GM21367 (cell line): ENCODE measurements around the gene ELP4.

ENCODE experiments used
- ATAC-seq: cut with Tn5 transposase; IDR thresholded peaks from one replicate; pipeline ENCODE4 v1.9.1; 2021; ENCODE audit not compliant: unreplicated experiment

ELP4 gene

DNA sequence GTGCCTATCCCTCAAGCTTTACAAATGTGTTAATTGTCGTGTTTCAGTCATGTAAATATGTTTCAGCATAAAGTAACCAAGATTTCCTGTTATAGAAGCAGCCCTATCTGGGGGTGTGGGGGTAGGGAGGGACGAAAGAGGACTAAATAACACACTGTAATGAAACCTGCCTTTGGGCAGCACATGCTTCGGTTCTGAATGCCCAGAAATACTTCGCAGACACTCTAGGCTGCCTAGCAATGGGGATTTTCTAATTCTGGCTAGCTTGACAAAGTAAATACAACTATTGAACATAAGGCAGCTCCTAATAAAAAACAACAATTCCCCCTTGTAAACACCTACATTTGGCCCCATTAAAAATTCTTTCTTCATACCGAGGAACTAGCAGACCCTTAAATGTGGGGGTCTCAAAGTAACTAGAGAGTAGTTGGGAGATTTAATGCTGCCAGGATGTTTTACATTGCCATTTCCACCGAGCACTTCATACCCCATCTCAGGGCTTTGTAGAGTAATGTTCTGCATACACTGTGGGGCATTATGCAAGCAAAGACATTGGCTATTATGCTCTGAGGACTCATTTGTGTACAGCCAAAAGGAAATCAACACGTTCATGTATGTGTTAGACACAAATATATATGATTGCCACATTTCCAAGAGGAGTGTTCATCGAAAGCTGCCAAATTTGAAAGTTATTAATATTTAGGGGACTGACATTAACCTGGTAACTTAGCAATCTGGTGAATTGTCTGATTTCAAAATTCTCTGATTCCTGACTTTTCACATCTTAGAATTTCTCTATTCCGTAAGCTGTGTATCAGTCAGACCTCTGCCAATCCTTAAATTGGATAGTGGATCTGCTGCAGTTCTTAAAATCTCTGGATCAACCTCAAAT, 259.4 kb downstream of the ELP4 start:
- ATAC-seq: no peak

DNA sequence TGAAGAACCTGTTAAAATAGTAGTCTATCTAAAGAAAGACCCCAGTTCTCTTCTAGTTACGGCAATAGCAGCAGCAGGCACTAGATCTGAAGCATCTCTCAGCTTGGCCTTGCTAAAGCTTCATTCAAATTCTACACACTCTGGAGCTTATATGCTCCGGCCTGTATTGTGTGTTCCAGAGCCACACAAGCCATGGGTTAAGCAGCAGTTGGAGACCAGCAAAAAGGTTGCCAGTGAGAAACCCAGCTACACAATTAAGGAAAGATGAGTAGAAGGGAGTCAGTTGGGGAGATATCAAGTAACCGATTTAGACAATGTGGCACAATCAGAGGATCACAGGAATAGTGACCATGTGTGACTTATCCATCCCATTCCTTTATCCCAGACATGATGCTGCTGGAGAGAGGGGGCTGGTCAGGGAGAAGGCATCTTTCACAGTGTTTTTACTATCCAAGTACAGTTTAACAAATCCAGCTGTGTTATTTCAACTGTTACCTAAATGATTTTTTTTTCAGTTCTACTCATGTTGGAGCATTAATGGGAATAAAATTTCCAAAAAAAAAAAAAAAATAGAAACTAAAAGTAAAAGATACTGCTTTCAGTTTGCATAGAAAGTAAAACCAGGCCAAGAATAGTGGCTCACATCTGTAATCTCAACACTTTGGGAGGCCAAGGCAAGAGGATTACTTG, 260.6 kb downstream of the ELP4 start:
- no peak for ATAC-seq

DNA sequence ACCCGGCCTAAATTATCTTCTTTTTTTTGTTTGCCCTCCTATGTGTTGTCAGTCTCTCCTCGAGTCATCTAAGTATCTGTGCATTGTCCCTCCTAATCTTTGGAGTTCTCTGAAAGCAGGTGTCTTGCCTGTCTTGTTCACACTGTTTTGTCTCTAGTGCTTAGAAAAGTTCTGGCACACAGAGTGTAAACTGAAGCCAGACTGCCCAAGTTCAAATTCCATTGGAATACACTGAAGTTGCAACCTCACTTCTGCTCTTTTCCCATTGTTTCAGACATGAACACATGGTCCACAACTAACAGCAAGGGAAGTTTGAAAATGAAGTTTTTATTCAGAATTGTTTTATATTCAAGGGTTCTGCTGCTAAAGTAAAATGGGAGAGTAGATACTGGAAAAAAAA, 262.8 kb downstream of the ELP4 start:
- ATAC-seq: no peak

DNA sequence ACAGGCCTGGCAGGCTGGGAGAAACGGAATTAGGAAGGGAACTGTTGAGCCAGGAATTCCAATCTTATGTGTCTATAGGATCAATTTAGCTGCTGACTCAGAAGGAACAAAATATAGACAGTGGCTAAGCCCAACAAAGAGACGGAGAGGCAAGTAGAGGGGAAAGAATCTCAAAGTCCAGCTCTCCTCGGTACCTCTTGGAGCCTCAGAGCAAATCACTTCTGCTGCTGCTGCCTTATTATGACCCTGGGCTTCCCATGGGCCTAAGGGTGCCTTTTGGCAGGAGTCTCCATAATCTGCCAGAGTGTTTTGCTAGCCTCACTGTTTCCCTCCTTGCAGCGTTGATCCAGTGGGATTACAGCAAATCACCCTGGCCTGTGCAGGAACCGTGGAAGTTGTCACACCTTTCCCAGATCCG, 269.8 kb downstream of the ELP4 start:
- no peak for ATAC-seq

DNA sequence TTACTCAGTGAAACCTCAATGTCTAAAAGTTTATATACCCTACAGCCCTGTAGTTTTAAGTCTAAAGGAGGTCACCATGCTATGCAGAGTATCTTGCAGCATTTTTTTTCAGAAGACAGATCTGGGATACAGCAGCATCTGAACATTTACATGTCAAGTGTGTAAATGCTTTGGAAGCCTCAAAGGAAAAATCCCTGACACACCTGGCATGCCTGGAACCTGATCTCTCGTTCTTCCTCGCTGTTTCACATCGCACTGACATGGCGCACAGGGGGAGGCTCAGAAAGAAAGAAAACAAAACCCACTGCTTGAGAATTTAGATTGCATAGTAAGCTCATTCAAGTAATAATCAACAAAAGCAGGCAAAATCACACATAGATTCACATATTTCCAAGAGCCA, 270.5 kb downstream of the ELP4 start:
- no peak for ATAC-seq

DNA sequence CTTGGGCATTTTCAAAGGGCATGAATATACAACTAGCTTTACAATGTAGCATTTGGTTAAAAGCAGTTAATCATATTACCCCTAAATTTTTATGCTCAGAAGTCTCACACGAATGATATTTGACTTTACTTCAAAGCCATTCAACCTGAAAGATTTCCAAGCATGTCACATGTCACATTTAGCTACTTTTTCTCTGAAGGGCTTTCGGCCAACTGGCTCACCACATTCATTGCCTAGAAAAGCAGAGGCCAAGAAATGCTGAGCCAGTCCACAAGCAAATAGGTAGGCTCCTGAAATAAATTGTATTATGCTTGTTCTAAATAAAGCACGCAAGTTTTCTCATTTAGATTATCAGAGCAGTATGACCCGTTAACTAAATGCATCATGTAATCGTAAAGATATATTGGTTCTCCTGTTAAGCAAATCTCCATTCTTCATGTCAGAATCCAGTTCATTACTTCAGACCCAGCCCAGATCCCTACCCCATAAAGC, 271.0 kb downstream of the ELP4 start:
- no peak for ATAC-seq

DNA sequence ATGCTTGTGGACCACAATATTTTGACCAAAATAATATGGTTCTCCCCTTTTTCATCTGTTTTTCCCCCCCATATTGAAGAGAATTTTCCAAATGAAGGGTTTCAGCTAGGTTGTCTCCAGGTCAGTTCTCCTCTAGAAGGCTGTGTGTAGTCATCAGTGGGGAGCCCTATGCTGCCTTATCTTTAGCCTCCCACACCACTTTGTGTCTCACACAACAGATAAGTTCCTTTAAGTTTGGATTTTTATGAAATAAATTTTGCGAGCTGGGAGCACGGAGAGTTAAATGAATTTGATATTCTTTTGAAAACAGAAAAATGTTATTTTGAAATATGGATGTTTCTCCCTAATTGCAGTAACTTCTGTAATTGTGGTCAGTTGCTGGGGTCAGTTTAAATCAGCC, 272.7 kb downstream of the ELP4 start:
- no peak for ATAC-seq

DNA sequence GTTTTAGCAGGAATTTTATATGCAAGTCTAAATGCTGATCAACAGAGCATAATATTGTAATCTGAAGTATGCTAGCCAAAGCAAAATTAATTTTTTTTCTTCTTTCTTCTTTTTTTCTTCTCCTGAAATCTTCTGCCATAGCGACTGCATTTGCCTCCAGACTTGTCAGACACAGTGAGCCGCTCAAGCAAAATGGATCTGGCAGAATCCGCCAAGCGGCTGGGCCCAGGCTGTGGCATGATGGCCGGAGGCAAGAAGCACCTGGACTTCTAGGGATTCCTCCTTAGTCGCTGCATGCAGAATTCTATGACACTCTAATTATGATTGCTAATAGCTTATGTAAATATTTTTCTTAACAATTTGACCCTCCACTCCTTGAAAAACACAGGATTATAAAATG, 273.7 kb downstream of the ELP4 start:
- no peak for ATAC-seq

DNA sequence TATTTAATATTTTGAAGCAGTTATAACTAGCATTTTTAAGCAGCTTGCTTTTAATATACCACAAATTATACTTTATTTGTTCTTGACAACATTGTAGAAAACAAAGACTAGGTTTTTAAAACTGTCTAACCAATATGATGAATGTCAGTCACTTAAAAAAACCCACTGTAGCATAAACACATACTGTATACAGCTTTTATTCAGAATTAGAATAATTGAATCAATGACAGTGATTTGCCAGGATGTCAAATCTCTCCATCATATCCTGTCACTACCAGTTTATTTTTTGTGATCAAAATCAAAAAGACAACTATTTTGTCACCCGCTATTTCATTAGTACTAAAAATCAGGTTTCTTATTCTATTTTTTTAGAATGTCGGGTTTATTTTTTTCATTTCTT, 275.0 kb downstream of the ELP4 start:
- ATAC-seq: no peak

DNA sequence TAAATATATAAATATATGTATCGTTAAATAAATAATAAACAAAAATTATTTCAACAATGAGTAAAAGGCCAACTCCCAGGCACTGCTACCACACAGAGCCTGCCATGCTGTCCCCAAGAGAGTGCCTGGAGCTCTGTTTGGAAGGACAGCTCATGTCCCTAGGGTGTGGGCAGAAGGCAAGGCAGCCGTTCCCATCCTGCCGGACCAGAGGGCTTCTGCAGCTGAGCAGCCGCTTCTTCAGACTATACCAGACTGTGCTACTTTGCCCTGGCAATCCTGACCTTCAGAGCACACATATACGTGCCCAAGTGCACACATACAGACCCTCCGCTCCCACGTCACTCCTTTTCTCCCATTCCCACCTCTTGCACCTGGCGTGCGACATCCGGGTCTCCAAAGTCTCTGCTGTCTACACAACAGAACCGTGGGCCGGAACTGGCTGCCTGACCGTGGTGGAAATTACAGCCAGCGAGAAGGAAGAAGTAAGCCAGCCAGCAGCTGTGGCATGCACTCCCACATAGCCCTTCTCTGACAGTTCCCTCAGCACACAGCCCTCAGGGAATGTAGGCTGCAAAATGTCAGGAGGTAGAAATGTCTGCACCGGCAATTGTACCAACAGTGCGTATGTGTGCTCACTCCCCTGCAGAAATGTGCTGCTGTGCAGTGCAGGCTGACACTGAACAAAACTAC, 277.6 kb downstream of the ELP4 start:
- ATAC-seq: no peak

DNA sequence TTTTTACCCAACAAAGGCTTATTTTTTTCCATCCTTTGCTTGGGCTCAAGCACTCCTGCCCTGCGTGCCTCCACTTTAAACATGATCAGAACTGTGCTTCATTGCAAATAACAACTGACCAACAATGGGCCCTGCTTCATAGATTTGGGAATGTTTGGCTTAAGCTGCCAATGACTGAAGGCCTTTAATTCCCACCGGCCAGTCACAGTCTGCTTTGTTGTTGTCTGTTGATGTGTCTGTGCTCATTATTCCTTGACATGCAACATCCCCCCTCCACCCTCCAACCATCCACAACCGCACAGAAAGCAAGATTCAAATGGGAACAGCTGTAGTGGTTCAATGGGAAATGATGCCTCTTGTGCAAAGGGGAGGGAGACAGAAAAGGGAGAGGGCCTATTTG, 278.5 kb downstream of the ELP4 start:
- no peak for ATAC-seq

DNA sequence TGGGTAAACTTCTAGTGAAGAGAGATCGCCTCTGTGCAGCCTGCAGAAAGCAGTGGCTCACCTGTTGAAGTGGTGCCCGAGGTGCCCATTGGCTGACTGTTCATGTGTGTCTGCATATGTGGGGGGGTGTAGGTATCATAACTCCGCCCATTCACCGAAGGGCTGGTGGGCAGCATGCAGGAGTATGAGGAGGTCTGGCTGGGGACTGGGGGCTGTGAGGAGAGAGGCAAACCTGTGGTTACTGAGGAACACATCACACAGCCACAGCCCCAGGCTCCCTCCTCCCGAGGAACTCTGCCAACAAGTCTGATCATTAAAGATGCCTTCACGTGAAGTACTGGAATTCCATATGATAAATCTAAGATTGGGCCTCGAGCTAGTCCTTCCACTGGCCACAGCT, 281.1 kb downstream of the ELP4 start:
- ATAC-seq: no peak

DNA sequence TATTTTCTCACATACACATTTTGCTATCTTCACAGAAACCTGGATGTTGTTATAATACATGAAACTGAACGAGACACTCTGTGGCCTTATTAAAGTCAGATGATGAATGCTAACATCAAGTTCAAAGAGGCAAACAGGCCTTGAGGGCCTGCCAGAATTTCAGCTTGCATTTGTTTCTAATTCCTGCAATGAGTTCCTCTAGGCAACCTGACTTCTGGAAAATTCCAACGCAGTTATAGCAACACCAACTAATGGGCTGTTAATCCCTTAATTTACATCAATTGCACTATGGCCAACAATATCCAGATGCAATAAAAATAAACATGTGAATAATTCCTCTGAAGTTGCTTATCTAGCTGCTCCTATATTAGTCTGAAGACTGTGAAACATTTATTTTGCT, 282.5 kb downstream of the ELP4 start:
- no peak for ATAC-seq

DNA sequence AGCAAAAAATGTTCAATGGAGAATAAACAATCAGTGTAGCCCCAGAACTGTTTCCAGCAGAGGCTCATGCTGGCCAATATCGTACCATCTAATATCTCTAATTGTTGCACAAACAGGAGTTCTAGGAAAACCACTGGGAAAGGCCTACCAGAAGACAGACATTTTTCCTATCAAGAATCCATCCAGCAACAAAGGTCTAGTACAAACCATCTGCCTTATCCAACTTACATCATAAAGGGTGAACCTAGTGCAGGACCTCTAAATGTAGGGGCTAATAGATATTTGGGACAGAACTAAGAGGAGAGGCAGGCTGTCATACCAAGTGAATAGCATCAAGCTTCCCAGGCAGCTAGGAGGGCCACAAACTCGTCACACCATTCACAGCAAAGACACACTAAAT, 282.9 kb downstream of the ELP4 start:
- ATAC-seq: no peak

DNA sequence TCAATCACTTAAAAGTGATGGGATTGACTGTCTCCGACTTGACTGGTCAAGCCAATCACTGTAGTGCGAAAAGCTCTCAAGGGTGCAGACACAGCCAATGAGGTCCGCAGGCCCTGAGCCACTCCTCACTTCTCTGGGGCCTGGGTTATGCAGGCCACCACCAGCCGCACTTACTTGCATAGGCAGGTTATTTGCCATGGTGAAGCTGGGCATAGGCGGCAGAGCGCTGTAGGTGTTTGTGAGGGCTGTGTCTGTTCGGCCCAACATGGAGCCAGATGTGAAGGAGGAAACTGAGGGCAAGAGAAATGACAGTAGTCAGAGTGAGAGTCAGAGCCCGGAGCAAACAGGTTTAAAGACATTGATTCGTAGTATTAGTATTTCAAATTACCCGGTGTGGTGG, 283.7 kb downstream of the ELP4 start:
- no peak for ATAC-seq

DNA sequence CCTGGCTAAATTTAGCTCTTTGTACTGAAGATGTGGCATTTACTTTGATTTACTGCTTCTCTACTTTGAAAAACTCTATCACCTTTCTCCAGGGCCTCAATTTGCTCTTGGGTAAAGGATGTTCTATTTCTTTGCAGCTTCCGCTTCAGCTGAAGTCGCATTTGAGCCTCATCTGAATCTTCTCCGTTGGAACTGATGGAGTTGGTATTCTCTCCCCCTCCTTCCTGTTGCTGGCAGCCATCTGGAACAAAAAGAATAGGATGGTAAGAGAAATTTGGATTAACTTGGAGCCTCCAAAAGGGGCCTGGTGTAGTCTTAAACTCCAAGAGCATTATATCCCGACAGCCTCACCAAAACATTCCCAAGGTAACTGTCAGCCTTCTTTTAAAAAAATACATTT, 285.0 kb downstream of the ELP4 start:
- ATAC-seq: no peak

DNA sequence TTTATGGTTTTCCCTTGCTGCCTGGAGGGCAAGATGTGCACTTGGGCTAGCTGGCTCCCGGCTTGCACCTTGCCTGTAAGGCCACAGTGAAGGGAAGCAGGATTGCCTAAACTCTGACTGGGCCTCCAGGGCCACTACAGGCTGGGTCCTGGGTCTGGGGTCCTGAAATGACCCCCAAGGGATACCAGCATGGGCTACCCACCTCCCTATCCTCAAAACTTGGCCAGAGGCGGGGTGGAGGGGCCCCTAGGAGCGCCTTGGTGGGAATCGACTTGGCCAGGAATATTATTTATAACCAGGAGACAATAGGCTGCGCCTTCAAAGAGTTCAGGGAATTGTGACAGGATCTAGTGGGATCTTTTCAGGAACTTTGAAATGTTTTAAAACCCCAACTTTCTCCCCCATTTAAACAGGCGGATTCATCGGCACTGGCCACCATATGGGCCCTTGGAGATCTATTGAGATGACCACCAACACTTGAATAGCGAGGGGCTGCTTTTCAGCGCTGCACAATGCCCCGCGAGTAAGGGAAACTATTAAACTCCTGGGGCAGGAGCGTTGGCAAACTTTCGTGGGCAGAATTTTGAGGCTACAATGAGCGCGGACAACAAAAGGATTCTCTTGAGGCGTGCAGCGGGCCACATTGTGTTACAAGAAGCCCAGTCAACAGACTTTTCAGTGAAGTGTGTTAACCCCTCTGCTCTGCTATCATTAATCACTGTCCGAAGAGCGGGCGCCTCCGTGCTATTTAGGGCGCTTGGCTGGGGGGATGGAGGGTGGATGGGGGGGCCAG, 286.3 kb downstream of the ELP4 start:
- ATAC-seq: no peak

DNA sequence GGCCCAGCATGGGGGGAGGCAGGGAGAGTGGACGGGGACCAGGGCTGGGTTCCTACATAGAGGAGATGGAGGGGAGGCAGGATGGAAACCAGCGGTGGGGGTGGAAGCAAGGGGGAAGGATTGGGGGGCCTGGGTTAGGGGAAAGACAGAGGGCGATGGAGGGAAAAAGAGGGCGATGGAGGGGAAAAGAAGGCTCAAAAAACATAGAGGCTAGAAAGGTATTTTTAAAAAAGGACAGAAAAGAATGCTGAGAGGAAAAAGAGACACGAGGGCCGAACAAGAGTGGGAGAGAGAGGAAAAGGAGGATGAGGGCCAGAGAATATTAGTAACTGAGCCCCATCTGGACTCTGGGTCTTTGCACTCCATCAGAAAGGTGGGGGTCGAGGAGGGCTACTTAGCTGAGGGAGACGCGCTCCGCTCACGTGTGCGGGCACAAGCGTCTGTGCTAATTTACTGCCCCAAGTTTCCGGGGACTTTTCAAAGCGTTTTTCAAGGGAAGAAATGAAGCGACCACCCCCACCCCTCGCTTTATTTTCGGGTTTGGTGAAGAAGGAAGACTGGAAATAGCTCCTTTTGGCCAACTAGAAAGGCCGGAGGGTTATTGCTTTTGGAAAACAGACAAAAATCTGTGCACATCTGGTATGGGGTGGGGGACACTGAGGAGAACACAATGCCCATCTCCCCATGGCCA, 287.1 kb downstream of the ELP4 start:
- ATAC-seq: no peak

DNA sequence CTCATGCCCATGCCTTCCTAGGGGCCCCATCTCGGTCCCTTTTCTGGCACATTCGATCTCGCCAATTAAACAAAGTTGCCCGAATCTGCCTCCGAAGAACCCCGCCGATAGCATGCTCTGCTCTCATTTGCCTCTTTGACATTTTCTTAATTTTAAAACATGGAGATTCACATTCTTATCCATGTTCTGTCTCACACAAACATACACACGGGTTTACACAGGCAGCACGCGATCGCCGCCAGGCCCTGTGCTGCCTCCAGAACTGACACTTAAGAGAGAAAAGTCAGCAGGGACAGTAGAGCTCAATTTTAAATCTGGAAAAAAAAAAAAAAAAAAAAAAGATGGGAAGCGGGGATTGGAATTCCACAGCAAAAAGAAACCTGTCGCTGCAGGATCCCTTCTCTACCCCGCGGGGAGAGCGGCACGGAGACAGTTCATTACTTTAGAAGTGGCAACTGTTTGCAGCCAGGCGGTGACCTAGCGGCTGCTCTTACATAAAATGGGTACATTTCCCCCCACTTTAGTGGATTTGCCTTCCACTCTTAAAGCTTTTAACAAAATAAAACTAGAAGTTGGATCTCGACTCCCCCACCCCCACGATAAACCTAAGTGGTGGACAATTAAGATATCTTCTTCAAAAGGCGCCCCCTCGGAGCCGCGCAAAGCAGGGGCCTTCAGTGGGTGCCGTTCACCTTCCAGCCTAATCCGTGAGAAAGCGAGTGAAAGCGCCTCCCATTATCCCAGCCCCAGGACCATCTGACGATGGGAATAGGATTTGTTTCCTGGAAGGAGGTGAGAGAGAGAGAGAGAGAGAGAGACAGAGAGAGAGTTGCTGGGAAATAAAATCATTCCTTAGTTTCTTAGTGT, 287.9 kb downstream of the ELP4 start:
- ATAC-seq: no peak
